Measurements from ENCODE around the gene PUSL1.

Gene PUSL1

GRCh38 chr1:1268284-1268682, 40.1 kb upstream of the PUSL1 start:
- Histone ChIP-seq H3K36me3 (peaks cover 4 to 57% (median 45%) of the 10 kb centered on the region in 3 donors), H3K4me3 (no peak overlapping the region), H3K27ac (no peak overlapping the region), H3K4me1 (peaks cover 4 to 50% (median 33%) of the 10 kb centered on the region in 4 donors), H3K27me3 (no peaks in the 10 kb centered on the region), H3K9me3 (no peaks in the 10 kb centered on the region)
- intact Hi-C loops (cut with DNase I; ENCODE audit: low total_unique reads), result no loop called here
- DNase-seq, result no peak
- TF ChIP-seq, protein P1, sequence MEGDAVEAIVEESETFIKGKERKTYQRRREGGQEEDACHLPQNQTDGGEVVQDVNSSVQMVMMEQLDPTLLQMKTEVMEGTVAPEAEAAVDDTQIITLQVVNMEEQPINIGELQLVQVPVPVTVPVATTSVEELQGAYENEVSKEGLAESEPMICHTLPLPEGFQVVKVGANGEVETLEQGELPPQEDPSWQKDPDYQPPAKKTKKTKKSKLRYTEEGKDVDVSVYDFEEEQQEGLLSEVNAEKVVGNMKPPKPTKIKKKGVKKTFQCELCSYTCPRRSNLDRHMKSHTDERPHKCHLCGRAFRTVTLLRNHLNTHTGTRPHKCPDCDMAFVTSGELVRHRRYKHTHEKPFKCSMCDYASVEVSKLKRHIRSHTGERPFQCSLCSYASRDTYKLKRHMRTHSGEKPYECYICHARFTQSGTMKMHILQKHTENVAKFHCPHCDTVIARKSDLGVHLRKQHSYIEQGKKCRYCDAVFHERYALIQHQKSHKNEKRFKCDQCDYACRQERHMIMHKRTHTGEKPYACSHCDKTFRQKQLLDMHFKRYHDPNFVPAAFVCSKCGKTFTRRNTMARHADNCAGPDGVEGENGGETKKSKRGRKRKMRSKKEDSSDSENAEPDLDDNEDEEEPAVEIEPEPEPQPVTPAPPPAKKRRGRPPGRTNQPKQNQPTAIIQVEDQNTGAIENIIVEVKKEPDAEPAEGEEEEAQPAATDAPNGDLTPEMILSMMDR (IDR thresholded peaks at IDR 0.05), result no peak

- TF ChIP-seq, protein P1 (IDR thresholded peaks at IDR 0.05), result no peak
These were observed 37.6 kb upstream of the PUSL1 start for GRCh38 chr1:1270813-1271212.

DNA sequence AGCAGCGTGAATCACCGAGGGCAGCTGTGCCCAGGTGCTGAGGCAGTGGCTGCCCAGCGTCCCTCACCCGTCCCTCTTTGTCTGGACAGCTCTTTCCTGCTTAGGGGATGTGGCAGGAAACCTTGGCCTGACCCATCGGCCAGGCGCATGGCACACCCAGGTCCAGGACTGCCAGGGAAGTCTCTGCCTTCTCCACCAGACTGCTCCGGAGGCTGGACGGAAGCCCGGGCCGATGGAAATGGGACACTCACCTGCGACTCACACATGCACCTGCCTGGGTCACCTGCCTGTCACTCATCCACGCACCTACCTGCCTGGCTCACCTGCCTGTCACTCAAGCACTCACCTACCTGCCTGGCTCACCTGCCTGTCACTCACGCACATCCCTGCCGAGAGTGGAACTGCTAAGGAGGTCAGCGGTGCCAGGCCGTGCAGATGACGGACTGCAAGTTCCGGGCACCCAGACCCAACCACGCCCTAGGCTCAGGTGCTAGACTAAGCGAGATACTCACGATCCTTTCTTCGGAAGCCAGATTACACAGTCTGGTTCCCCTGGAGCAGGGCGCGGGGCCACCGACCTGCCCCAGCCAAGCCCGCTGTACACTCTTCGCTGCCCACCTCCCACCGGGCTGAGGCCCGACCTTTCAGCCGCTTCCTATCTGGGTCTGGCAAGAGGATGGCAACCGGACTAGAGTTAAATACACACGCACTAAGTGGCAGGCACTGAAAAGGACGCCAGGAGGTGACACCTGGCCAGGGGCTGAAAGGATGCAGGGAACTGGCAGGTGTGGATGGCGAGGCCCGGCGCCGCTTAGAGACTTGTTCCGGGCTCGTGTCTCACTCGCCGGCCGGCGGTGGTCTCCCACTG, 35.8 kb upstream of the PUSL1 start:
- Histone ChIP-seq H3K4me3 (peak overlapping the region; percentile 80 to 86), H3K9me3 (no peaks in the 10 kb centered on the region), H3K36me3 (peaks cover under 1 to 14% (median 10%) of the 10 kb centered on the region in 3 donors), H3K4me1 (peaks cover 4 to 54% (median 41%) of the 10 kb centered on the region in 4 donors), H3K27ac (peak overlapping the region; percentile 76 to 78), H3K27me3 (no peaks in the 10 kb centered on the region)
- TF ChIP-seq, protein P1 (IDR thresholded peaks at IDR 0.05), result no peak
- intact Hi-C loops (cut with DNase I; ENCODE audit: low total_unique reads), result no loop called here
- DNase-seq, result no peak

More at GRCh38 chr1:1270813-1271212, 37.6 kb upstream of the PUSL1 start:
- H3K4me1 ChIP-seq, result peaks cover 4 to 59% (median 41%) of the 10 kb centered on the region in 4 donors
- peak overlapping the region in 1 of 2 donors; percentile 3 for H3K4me3 ChIP-seq
- intact Hi-C loops (cut with DNase I; ENCODE audit: low total_unique reads), result no loop called here
- H3K36me3 ChIP-seq, result peaks cover 3 to 31% (median 20%) of the 10 kb centered on the region in 3 donors
- DNase-seq, result no peak
- H3K27ac ChIP-seq, result no peak overlapping the region
- no peaks in the 10 kb centered on the region for H3K27me3 ChIP-seq
- H3K9me3 ChIP-seq, result no peaks in the 10 kb centered on the region

- Histone ChIP-seq H3K36me3 (peaks cover 0 to 8% (median 5%) of the 10 kb centered on the region in 3 donors), H3K27me3 (no peaks in the 10 kb centered on the region), H3K27ac (peak overlapping the region; percentile 76 to 78), H3K9me3 (no peaks in the 10 kb centered on the region), H3K4me3 (peak overlapping the region; percentile 80 to 86), H3K4me1 (peaks cover 4 to 53% (median 41%) of the 10 kb centered on the region in 4 donors)
- intact Hi-C loops (cut with DNase I; ENCODE audit: low total_unique reads), result no loop called here
- DNase-seq, result no peak
- TF ChIP-seq, protein P1 (IDR thresholded peaks at IDR 0.05), result no peak
These were observed 35.2 kb upstream of the PUSL1 start for GRCh38 chr1:1273209-1273511.

DNA sequence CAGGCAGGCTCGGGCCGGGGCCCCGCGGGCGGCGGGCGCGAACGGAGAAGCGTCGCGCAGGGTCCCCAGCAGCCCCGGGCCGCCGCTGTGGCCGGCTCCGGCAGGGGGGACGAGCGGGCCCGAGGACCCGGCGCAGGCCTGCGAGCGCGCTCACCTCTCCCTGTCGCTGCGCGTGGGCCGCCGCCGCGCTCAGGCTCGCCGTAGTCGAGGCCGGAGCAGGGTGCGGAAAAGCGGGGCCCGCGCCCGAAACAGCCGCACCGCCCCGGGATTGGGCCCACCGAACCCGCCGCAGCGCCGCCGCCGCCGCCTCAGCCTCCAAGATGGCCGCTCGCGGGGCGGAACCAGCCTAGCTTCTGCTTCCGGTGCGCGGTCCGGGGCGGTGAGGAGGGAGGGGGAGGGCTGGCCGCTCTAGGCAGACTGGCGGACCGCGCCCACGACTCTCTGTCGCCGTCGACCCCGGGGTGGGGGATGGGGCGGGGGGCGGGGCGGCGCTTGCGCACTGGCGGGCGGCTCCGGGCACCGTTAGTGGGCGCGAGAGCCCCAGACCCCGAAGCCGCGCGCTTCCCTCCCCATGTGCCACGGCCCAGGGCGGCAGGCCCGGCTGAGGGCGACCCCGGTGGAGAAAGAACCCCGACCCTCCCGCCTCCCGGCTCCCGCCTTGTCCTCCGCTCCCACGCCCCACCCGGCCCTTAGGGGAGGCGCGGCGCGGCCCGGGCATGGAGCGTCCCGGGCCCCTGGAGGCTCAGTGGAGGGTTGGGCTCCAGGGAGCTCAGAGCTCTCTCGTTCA, 34.7 kb upstream of the PUSL1 start, which contains the start of gene UBE2J2:
Gene UBE2J2, minus strand, starts transcription at position 343 of the 787 bp plus-strand sequence. CDS start 5,862 bp downstream, outside the sequence.
- Histone ChIP-seq H3K27me3 (no peaks in the 10 kb centered on the region), H3K36me3 (peaks cover 0 to 2% (median under 1%) of the 10 kb centered on the region in 3 donors), H3K27ac (peak within 1 kb of the TSS; percentile 76 to 78), H3K9me3 (no peaks in the 10 kb centered on the region), H3K4me3 (peak within 1 kb of the TSS; percentile 80 to 86), H3K4me1 (peaks cover 4 to 50% (median 41%) of the 10 kb centered on the region in 4 donors)
- TF ChIP-seq, protein P1 (IDR thresholded peaks at IDR 0.05), result no peak
- DNase-seq, result peak; percentile 93 to 97
- intact Hi-C loops (cut with DNase I; ENCODE audit: low total_unique reads), result no loop called here

All from tibial artery (tissue), 4 donors.